Stimulated activated CD4-positive, alpha-beta T cell treated with anti-CD3 and anti-CD28 coated beads, TNF-alpha, amount 100 ng/mL, for 24 hours (primary cell): Measurements from ENCODE around the gene TMEM107.
"Not testable (repeated sequence)": the region's sequence is repeated elsewhere in the genome, so short reads cannot be mapped to it uniquely, and the experiment has no call there.

ENCODE experiments used
- DNase-seq, 3 experiments: peaks; one replicate each; pipeline ENCODE4 v3.0.0-alpha.2; 2020; ENCODE audit warnings: low read depth in 3 of 3

The TMEM107 gene

GRCh38 chr17:8176197-8176940 lies at the start of gene TMEM107:
Gene TMEM107 (minus strand): TSS chr17:8176380. CDS start chr17:8176286, 94 bp downstream.
- peak; percentile 78 to 86 (median 80) for DNase-seq

GRCh38 chr17:8224891-8225812 lies 49.0 kb upstream of the TMEM107 start:
- no peak for DNase-seq

GRCh38 chr17:8223356-8224126 lies 47.4 kb upstream of the TMEM107 start:
- DNase-seq = peak in 1 of 3 experiments; percentile 63

- peak; percentile 78 to 91 (median 83) for DNase-seq
Measured at GRCh38 chr17:8222630-8223355, 46.6 kb upstream of the TMEM107 start.

GRCh38 chr17:8222380-8222629 lies 46.1 kb upstream of the TMEM107 start:
- DNase-seq = no peak

- DNase-seq = peak; percentile 84 to 91 (median 85)
Measured at GRCh38 chr17:8221663-8222379, 45.6 kb upstream of the TMEM107 start.

- peak; percentile 86 to 94 (median 89) for DNase-seq
Measured at GRCh38 chr17:8220783-8221662, 44.8 kb upstream of the TMEM107 start.

- DNase-seq = not testable (repeated sequence)
Measured at GRCh38 chr17:8214000-8214399, 37.8 kb upstream of the TMEM107 start.

- no peak for DNase-seq
Measured at GRCh38 chr17:8212312-8213180, 36.4 kb upstream of the TMEM107 start.

- DNase-seq = no peak
Measured at GRCh38 chr17:8210761-8211458, 34.7 kb upstream of the TMEM107 start.

- peak; percentile 80 to 91 (median 90) for DNase-seq
Measured at GRCh38 chr17:8209907-8210760, 34.0 kb upstream of the TMEM107 start, which contains the start of gene AURKB. Gene AURKB (minus strand): TSS chr17:8210575. CDS start chr17:8210224, 351 bp downstream.

GRCh38 chr17:8206536-8206935 lies 30.4 kb upstream of the TMEM107 start:
- DNase-seq = no peak

GRCh38 chr17:8204761-8205555 lies 28.8 kb upstream of the TMEM107 start:
- DNase-seq = no peak

- peak in 1 of 3 experiments; percentile 39 for DNase-seq
Measured at GRCh38 chr17:8192070-8192815, 16.1 kb upstream of the TMEM107 start.

GRCh38 chr17:8190506-8190905 lies 14.3 kb upstream of the TMEM107 start:
- no peak for DNase-seq
